RKO (cell line): ENCODE data around the gene ADIPOR2.

Experiments used
- DNase-seq: peaks from one replicate; pipeline ENCODE4 v3.0.0-alpha.2; 2016; ENCODE audit warnings: low spot score

The ADIPOR2 gene

GRCh38 chr12:1800401-1801302 lies 109.8 kb downstream of the ADIPOR2 start:
- DNase-seq = peak; percentile 46

DNA sequence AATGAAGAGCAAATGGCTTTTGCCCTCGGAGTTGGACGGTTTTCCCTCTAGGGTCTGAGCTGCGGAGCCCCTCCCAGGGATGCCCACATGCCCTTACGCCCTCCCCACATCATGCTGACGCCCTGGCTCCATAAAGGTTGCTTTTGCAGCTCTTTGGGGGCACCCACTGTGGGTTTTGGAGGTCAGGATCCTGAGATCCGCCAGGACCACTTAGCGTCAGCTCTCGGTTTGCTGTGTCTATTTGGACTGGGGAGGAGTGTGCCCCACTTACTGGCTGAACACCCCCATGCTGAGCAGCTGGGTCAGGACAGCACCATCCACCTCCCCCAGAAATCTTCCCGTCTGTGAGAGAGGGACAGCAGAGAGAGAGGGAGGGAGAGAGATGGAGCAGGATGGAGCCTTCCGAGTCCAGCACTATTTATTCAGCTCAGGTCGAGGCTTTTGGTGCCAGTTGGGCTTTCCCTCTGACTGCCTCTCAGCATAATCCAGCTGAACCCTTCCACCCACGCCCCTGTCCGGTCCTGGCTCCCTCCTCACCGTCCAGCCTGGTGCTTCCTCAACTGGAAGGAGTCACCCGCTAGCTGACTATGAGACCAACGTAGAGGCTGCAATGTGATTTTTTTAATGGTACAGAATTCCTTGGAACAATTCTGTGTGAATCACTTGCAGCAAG lies 110.6 kb downstream of the ADIPOR2 start:
- DNase-seq = no peak

GRCh38 chr12:1803736-1804135 lies 112.9 kb downstream of the ADIPOR2 start:
- no peak for DNase-seq

DNA sequence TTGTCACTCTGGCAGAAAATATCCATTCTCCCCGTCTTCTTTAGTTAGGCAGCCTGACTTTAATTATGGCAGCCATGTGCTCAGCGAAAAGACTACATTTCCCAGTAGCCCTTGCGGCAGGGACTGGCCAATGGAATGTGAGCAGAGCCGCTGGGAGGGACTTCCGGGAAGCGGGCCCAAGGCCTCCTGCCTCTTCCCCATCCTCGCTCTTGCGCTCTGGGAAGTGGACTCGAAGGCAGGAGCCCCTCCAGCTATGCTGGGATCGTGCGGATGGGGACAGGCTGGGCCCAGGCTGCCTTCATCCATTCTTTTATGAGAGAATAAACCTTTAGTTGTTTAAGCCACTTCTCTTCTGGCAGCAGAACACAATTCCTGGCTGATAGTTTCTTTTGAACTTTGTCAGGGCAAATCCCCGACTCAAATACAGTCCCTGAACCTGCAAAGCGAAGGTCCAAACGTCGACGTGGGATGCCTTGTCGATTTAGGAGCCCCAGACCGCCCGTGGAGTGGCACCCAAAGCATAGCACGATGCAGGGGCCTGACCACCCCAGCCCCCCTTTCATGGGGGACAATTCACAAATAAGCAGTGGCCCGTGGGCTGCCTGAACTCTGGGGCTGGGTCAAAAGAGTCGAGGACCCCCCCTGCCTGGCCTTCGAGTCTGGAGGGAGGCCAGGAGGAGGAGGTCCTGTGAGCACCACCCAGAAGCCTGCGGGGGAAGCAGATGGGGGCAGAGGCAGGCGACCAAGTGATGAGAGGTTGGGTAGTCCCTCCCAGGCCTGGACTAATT lies 113.9 kb downstream of the ADIPOR2 start:
- DNase-seq = peak; percentile 92

GRCh38 chr12:1805441-1806081 lies 114.7 kb downstream of the ADIPOR2 start:
- DNase-seq = no peak

DNA sequence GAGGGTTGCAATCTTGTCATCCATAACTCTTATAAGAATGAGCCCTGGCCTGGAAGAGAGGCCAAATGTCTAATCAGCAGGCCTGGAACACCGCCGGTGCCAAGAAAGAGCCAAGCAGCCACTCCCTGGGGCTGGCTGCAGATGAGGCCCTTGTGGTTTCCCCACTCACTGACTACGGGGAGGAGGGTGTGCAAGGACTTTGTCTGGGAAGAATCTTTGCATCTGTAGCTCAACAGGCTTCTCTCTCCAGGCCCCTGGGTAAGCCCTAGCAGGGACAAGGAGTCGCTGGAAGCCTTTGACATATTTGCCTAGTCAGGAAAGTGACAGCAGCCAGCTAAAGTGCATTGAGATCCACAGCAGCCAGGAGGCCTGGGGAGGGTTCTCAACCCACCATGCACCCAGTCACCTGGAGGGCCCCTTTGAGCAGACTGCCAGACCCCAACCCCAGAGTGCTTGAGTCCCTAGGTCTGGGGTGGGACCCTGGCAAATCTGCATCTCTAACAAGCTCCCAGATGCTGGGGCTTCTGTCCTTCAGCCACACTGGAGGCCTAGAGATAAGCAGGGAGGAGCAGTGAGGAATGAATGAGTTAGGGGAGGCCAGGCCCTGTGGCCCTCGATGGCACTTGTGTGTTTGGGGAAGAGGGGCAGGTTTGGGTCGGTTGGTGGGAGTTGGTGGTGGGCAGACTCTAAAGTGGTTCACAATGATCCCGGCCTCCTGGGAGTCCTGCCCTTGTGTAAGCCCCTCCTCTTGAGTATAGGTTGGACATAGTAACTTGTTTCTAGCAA lies 115.6 kb downstream of the ADIPOR2 start:
- DNase-seq = no peak

- DNase-seq = no peak
Observed at GRCh38 chr12:1807087-1807860, 116.4 kb downstream of the ADIPOR2 start.

GRCh38 chr12:1808036-1808797 lies 117.3 kb downstream of the ADIPOR2 start:
- no peak for DNase-seq

DNA sequence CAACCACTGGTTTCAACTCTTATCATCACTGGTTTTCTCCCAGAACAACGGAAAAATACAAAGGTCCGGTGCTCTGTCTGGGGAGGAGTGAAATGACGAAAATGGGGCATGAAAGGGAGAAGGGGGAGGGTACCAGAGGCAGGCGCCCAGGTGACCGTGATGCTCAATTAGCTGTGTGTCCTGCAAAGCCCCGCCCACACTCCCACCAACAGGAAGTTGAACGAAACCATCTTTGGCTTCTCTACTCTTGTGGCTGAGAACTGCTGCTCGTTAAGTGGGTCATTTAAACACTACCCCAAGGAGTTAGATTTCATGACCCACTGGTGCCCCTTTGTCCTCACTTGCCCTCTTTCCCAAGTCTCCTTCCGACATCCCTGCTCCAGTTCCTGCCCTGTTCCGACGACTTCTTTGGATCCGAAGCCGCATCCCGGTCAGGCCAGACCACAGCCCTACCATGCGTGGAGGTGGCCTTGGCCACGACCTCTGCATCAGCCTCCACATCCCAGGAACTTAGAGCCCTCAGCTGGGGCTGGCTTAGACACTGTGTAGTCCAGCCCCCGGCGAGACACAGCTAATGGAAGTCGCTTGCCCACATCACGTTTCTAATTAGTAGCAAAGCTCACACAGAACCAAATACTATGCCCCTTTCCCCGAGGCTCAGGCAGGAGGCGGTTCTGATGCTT lies 118.1 kb downstream of the ADIPOR2 start:
- DNase-seq = no peak

GRCh38 chr12:1809591-1810190 lies 118.8 kb downstream of the ADIPOR2 start:
- DNase-seq = no peak

- no peak for DNase-seq
Observed at GRCh38 chr12:1810201-1810930, 119.5 kb downstream of the ADIPOR2 start.

DNA sequence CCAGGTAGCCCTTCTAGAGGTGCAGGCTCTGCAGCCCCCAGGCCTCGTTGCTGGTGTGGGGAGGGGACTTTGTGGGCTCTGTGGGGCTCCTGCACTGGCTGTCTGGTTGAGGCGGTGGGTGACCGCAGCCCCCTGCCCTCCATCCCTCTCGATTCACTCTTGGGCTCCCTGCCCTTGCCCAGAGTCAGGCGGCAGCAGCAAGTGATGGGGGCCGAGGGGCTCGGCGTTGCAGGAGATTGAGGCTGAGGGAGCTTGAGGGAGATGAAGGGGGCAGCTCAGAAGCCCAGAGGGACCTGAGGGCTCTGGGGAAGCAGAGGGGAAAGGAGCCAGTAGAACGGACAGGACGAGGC lies 120.0 kb downstream of the ADIPOR2 start:
- no peak for DNase-seq

DNA sequence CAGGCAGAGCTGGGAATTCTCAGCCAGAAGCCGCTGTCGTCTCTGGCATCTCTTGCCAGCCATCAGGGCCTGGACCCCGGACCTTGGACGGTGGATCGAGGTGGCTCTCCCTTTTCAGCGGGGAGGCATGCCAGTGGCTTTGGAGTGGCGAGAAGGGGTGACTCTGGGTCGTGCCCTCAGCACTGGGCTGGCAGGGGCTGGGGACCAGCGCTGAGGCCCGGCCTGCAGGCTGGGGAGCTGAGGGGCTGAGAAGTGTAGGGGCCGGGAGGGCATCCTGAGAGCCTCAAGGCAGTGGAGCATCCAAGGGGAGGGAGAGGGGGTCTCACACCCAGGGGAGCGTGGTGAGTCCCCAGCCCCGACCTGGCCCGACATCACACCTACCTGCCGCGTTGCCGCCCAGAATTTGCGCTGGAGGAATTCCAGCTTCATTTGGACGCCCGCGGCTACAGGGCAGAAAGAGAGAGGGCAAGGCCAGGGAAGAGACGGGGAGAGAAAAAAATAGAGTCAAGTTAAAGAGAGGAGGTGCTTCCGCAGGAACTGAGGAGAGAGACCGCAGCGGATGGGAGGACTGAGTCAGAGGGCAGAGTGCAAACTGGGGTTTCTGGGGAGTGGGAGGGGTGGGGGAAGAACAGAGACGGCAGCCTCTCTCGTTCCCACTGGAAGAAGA lies 120.5 kb downstream of the ADIPOR2 start:
- no peak for DNase-seq

DNA sequence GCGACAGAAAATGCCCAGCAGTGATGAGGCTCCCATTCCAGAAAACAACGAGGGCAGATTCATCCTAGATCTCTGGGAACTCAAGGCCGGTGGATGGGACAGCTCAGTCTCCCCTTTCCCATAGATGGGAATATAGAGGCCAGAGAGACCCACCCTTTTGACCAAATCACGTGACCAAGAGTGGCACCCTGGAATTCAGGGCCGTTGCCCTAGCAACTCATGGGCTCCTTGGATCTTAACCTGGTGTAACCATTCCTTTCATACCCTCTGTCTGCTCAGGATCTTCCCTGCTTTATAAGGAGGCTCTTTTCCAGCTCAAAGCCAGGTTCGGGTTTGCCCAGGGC lies 121.0 kb downstream of the ADIPOR2 start:
- DNase-seq = no peak

DNA sequence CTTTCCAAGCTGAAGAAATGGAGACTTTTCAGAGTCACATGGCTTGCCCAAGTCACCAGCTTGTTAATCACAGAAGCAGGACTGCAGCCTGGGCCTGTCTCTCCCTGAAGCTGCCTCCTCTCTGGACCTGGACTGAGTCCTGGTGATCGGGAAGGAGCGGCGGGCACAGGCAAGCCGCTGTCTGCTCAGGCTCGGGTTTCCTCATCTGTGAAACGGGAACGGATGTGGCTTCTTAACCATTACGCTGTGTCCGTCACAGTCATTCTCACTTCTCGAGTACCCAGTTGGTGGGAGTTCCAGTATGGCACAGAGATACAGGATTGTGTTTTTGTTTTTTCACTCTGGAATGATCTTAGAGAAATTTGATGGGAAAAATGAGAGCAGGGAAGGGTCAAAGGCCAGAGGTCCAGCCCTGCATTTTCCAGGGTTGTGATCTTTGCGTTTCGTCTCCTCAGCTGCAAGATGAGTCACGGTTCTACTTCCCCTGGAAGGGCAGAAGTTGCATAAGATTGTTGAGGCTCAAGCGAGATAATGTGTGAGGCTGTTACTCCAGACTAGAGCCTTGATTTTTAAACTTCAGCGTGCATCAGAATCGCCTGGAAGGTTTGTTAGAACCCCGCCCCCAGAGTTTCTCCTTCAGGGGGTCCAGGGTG lies 121.9 kb downstream of the ADIPOR2 start:
- DNase-seq = no peak

GRCh38 chr12:1814266-1814665 lies 123.4 kb downstream of the ADIPOR2 start:
- no peak for DNase-seq

GRCh38 chr12:1815108-1815507 lies 124.2 kb downstream of the ADIPOR2 start:
- DNase-seq = no peak
